Thyroid gland (tissue), 4 donors: ENCODE results near the gene ZFYVE21.
"Not testable (repeated sequence)": the region's sequence is repeated elsewhere in the genome, so short reads cannot be mapped to it uniquely, and the experiment has no call there.

Experiments used
- CTCF ChIP-seq, 6 experiments: fragments of 200-600 bp in 3 of 6; fragments of 450-650 bp in 3 of 6; sonication (generic) in 3 of 6; IDR thresholded peaks; one replicate each; pipeline ENCODE4 v1.5.1; 2016 to 2019; ENCODE audit warnings: antibody characterized with exemption in 6 of 6, mild to moderate bottlenecking in 2 of 6, inconsistent platforms in 1 of 6, moderate library complexity in 1 of 6
- POLR2A ChIP-seq, 2 donors: fragments of 450-650 bp; IDR thresholded peaks; one replicate each; pipeline ENCODE4 v1.6.1; 2017; ENCODE audit warnings: antibody characterized with exemption in 2 of 2, mild to moderate bottlenecking in 2 of 2, moderate library complexity in 1 of 2

- not testable (repeated sequence) for TF ChIP-seq POLR2A, CTCF (IDR thresholded peaks at IDR 0.05)
Measured at GRCh38 chr14:103691655-103692054, 24.0 kb upstream of the ZFYVE21 start.
